ENCODE measurements around the gene SOHLH1.
A peak's percentile ranks its signal among the peaks of the same experiment; 100 is the strongest.

SOHLH1 gene

GRCh38 chr9:135701959-135702721 is 2.9 kb upstream of the SOHLH1 start, which contains the start of gene KCNT1:
TSS of gene KCNT1 (plus strand) at chr9:135702185. CDS start at chr9:135702259, 74 bp downstream.
- DNase-seq: peak; percentile 63

GRCh38 chr9:135701067-135701958 is 2.0 kb upstream of the SOHLH1 start:
- DNase-seq: peak; percentile 33

- no peak for DNase-seq
Measured at GRCh38 chr9:135700525-135700924, 1.2 kb upstream of the SOHLH1 start.

- DNase-seq: no peak
Measured at GRCh38 chr9:135698767-135699166, 514 bp downstream of the SOHLH1 start.

GRCh38 chr9:135698236-135698635 is 1.0 kb downstream of the SOHLH1 start:
- DNase-seq: no peak

GRCh38 chr9:135697226-135697625 is 2.1 kb downstream of the SOHLH1 start:
- DNase-seq: no peak

- DNase-seq: no peak
Measured at GRCh38 chr9:135696446-135696845, 2.8 kb downstream of the SOHLH1 start.

- DNase-seq: no peak
Measured at GRCh38 chr9:135695642-135696041, 3.6 kb downstream of the SOHLH1 start.

GRCh38 chr9:135695036-135695435 is 4.2 kb downstream of the SOHLH1 start:
- no peak for DNase-seq

GRCh38 chr9:135694414-135694813 is 4.9 kb downstream of the SOHLH1 start:
- DNase-seq: no peak

- DNase-seq: no peak
Measured at GRCh38 chr9:135693771-135694170, 5.5 kb downstream of the SOHLH1 start.

GRCh38 chr9:135693265-135693664 is 6.0 kb downstream of the SOHLH1 start:
- DNase-seq: no peak

- no peak for DNase-seq
Measured at GRCh38 chr9:135692410-135692809, 6.9 kb downstream of the SOHLH1 start.

- DNase-seq: no peak
Measured at GRCh38 chr9:135690836-135691570, 8.3 kb downstream of the SOHLH1 start.

GRCh38 chr9:135689011-135689410 is 10.3 kb downstream of the SOHLH1 start:
- DNase-seq: no peak

GRCh38 chr9:135687216-135687615 is 12.1 kb downstream of the SOHLH1 start:
- DNase-seq: no peak

GRCh38 chr9:135684691-135685090 is 14.6 kb downstream of the SOHLH1 start:
- DNase-seq: no peak

- DNase-seq: no peak
Measured at GRCh38 chr9:135683401-135684034, 15.8 kb downstream of the SOHLH1 start.

GRCh38 chr9:135681161-135681560 is 18.1 kb downstream of the SOHLH1 start:
- no peak for DNase-seq

- DNase-seq: no peak
Measured at GRCh38 chr9:135680056-135680455, 19.2 kb downstream of the SOHLH1 start.

GRCh38 chr9:135678236-135679017 is 20.9 kb downstream of the SOHLH1 start:
- DNase-seq: no peak

- no peak for DNase-seq
Measured at GRCh38 chr9:135677641-135678168, 21.6 kb downstream of the SOHLH1 start.
